ENCODE results near the gene CLTA. TPM values are rescaled to one million over a fixed set of nuclear protein-coding genes. Genes with fewer than 3 reads are reported as not detected.

Gene CLTA
- total RNA-seq, 1 donor from 2014 or later, result 199 TPM

DNA sequence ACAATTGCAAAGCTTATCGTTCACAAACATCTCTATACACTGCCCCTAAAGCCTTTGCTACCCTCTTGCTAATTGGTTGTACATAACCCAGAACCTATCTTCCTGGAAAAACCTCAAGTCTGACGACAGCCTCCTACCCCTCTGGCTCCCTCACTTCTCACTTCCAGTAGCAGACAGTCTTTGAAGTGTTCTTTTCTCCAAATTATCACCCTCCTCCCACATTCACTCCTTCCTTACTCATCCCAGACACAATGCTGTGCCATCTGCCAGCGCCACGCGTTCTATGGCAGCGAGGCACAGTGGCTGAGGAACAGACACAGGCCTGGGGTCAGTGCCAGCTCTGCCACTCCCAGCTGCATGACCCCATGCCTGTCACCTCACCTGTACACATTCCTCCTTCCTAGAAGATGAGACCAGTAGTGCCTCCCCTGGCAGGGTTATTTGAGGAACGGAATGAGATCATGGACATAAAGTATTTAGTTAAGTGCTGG, 27.7 kb downstream of the CLTA start:
- H3K36me3 Mint-ChIP-seq, result peaks cover 41% of the 10 kb centered on the region
- TF ChIP-seq, protein P1, sequence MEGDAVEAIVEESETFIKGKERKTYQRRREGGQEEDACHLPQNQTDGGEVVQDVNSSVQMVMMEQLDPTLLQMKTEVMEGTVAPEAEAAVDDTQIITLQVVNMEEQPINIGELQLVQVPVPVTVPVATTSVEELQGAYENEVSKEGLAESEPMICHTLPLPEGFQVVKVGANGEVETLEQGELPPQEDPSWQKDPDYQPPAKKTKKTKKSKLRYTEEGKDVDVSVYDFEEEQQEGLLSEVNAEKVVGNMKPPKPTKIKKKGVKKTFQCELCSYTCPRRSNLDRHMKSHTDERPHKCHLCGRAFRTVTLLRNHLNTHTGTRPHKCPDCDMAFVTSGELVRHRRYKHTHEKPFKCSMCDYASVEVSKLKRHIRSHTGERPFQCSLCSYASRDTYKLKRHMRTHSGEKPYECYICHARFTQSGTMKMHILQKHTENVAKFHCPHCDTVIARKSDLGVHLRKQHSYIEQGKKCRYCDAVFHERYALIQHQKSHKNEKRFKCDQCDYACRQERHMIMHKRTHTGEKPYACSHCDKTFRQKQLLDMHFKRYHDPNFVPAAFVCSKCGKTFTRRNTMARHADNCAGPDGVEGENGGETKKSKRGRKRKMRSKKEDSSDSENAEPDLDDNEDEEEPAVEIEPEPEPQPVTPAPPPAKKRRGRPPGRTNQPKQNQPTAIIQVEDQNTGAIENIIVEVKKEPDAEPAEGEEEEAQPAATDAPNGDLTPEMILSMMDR (IDR thresholded peaks at IDR 0.05), result no peak
- TF ChIP-seq EZH2 (IDR thresholded peaks at IDR 0.05) (no peak), EZH2phosphoT487 (IDR thresholded peaks at IDR 0.05) (no peak)
- no peaks in the 10 kb centered on the region for H3K27me3 ChIP-seq
- H4K20me1 ChIP-seq (ENCODE audit: low read depth), result peaks cover 27% of the 10 kb centered on the region
- H3K4me1 Mint-ChIP-seq, result no peaks in the 10 kb centered on the region
- no peak overlapping the region for H3K27ac ChIP-seq
- no peak overlapping the region for H2AFZ ChIP-seq (replicated peaks)
- peaks cover 2% of the 10 kb centered on the region for H3F3A ChIP-seq (ENCODE audit: low read depth)
- H3K4me1 ChIP-seq, result no peaks in the 10 kb centered on the region
- H3K9ac ChIP-seq, result no peak overlapping the region
- H3K9me3 ChIP-seq (ENCODE audit: low read depth), result no peaks in the 10 kb centered on the region
- no peak overlapping the region for H3K4me3 ChIP-seq
- peaks cover 8% of the 10 kb centered on the region for H3K79me2 ChIP-seq (ENCODE audit: low read depth)
- no peaks in the 10 kb centered on the region for H3K27me3 Mint-ChIP-seq (ENCODE audit: insufficient read depth, low read depth)
- H3K27ac Mint-ChIP-seq, result no peak overlapping the region
- no peak for DNase-seq (ENCODE audit: low spot score)
- H3K4me3 Mint-ChIP-seq, result no peak overlapping the region
- H3K4me2 ChIP-seq, result no peak overlapping the region
- H3K9me3 Mint-ChIP-seq, result peaks cover 3% of the 10 kb centered on the region
- H3K36me3 ChIP-seq, result peaks cover 10% of the 10 kb centered on the region

DNA sequence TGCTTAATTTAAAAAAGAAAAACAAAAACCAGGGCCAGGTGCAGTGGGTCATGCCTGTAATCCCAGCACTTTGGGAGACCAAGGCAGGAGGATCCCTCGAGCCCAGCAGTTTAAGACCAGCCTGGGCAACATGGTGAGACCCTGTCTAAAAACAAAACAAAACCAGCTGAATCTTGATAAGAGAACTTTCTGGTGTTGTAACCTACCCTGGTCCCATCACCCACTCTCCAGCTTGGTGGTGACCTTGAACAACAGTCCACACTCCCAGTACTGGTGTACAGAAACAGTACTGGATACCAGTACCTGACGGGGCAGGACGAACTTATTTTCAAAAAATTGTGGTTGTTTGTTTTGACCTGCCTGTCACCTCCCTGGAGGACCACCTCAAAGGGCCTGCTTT, 30.9 kb downstream of the CLTA start:
- Histone ChIP-seq H4K20me1 (ENCODE audit: low read depth) (peaks cover 4% of the 10 kb centered on the region), H3K27ac (no peak overlapping the region), H2AFZ (replicated peaks) (no peak overlapping the region), H3K79me2 (ENCODE audit: low read depth) (no peaks in the 10 kb centered on the region), H3K9me3 (ENCODE audit: low read depth) (no peaks in the 10 kb centered on the region), H3K4me1 (no peaks in the 10 kb centered on the region), H3K4me3 (no peak overlapping the region), H3K27me3 (no peaks in the 10 kb centered on the region), H3K36me3 (peaks cover 19% of the 10 kb centered on the region), H3K9ac (no peak overlapping the region), H3K4me2 (no peak overlapping the region), H3F3A (ENCODE audit: low read depth) (peaks cover 2% of the 10 kb centered on the region)
- no peaks in the 10 kb centered on the region for H3K27me3 Mint-ChIP-seq (ENCODE audit: insufficient read depth, low read depth)
- TF ChIP-seq, protein P1 (IDR thresholded peaks at IDR 0.05), result no peak
- TF ChIP-seq EZH2 (IDR thresholded peaks at IDR 0.05), result no peak
- TF ChIP-seq EZH2phosphoT487 (IDR thresholded peaks at IDR 0.05), result no peak
- no peak overlapping the region for H3K4me3 Mint-ChIP-seq
- no peak overlapping the region for H3K27ac Mint-ChIP-seq
- H3K36me3 Mint-ChIP-seq, result peaks cover 47% of the 10 kb centered on the region
- no peaks in the 10 kb centered on the region for H3K4me1 Mint-ChIP-seq
- H3K9me3 Mint-ChIP-seq, result peaks cover 3% of the 10 kb centered on the region
- no peak for DNase-seq (ENCODE audit: low spot score)

DNA sequence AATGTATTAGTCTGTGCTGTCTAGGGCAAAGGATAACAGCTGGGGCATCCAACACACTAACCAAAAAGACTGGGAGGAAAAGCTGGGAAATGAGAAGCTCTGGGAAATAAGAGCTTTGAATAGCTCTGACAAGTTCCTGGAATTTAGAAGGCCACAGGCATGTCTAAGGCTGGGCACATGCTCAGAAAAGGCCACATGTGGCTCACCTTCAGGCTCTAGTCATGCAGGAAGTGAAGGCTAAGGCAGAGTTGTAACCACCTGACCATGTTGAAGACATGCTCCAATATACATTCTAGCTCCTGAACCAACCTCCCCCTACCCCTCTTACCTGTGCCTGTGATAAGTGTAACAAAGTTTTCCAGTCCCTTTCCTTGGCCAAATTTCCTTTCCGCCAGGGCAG, 31.7 kb downstream of the CLTA start:
- no peak overlapping the region for H2AFZ ChIP-seq (replicated peaks)
- H3K9ac ChIP-seq, result no peak overlapping the region
- Mint-ChIP-seq H3K4me1 (no peaks in the 10 kb centered on the region), H3K27me3 (ENCODE audit: insufficient read depth, low read depth) (no peaks in the 10 kb centered on the region), H3K4me3 (no peak overlapping the region), H3K9me3 (peaks cover 3% of the 10 kb centered on the region), H3K36me3 (peaks cover 48% of the 10 kb centered on the region), H3K27ac (no peak overlapping the region)
- H3K36me3 ChIP-seq, result peaks cover 25% of the 10 kb centered on the region
- TF ChIP-seq, protein P1 (IDR thresholded peaks at IDR 0.05), result no peak
- TF ChIP-seq EZH2 (IDR thresholded peaks at IDR 0.05) (no peak), EZH2phosphoT487 (IDR thresholded peaks at IDR 0.05) (no peak)
- H3K9me3 ChIP-seq (ENCODE audit: low read depth), result no peaks in the 10 kb centered on the region
- H3K27ac ChIP-seq, result no peak overlapping the region
- H3F3A ChIP-seq (ENCODE audit: low read depth), result no peaks in the 10 kb centered on the region
- H3K4me3 ChIP-seq, result no peak overlapping the region
- DNase-seq (ENCODE audit: low spot score), result no peak
- H4K20me1 ChIP-seq (ENCODE audit: low read depth), result no peaks in the 10 kb centered on the region
- no peaks in the 10 kb centered on the region for H3K27me3 ChIP-seq
- H3K4me1 ChIP-seq, result no peaks in the 10 kb centered on the region
- H3K4me2 ChIP-seq, result no peak overlapping the region
- no peaks in the 10 kb centered on the region for H3K79me2 ChIP-seq (ENCODE audit: low read depth)
